HG02938 (cell line): ENCODE results near the gene CDK5RAP1.
"Not testable (repeated sequence)": the region's sequence is repeated elsewhere in the genome, so short reads cannot be mapped to it uniquely, and the experiment has no call there.

Experiments
- ATAC-seq: cut with Tn5 transposase; IDR thresholded peaks from one replicate; pipeline ENCODE4 v1.9.1; 2021; ENCODE audit warnings: mild to moderate bottlenecking, moderate library complexity; ENCODE audit not compliant: unreplicated experiment

Gene CDK5RAP1

GRCh38 chr20:33401184-33401920 lies at the start of gene CDK5RAP1:
TSS of gene CDK5RAP1 (minus strand) at chr20:33401519. CDS start at chr20:33397064, 4,455 bp downstream.
- ATAC-seq = peak; percentile 66

- no peak for ATAC-seq
Observed at GRCh38 chr20:33450867-33451266, 49.5 kb upstream of the CDK5RAP1 start.

GRCh38 chr20:33445881-33446625 lies 44.7 kb upstream of the CDK5RAP1 start:
- no peak for ATAC-seq

- no peak for ATAC-seq
Observed at GRCh38 chr20:33444797-33445560, 43.7 kb upstream of the CDK5RAP1 start.

GRCh38 chr20:33443512-33444239 lies 42.4 kb upstream of the CDK5RAP1 start, which contains the start of gene SNTA1:
TSS of gene SNTA1 (minus strand) at chr20:33443763. CDS start at chr20:33443620, 143 bp downstream.
- peak; percentile 66 for ATAC-seq

GRCh38 chr20:33443006-33443511 lies 41.7 kb upstream of the CDK5RAP1 start:
- no peak for ATAC-seq

GRCh38 chr20:33442136-33443005 lies 41.1 kb upstream of the CDK5RAP1 start:
- no peak for ATAC-seq

GRCh38 chr20:33441142-33441955 lies 40.0 kb upstream of the CDK5RAP1 start:
- ATAC-seq = no peak

GRCh38 chr20:33440562-33440961 lies 39.2 kb upstream of the CDK5RAP1 start:
- ATAC-seq = not testable (repeated sequence)

- no peak for ATAC-seq
Observed at GRCh38 chr20:33438481-33438880, 37.2 kb upstream of the CDK5RAP1 start.

- no peak for ATAC-seq
Observed at GRCh38 chr20:33437141-33437911, 36.0 kb upstream of the CDK5RAP1 start.

- no peak for ATAC-seq
Observed at GRCh38 chr20:33434434-33434833, 33.1 kb upstream of the CDK5RAP1 start.

- ATAC-seq = no peak
Observed at GRCh38 chr20:33433465-33434234, 32.3 kb upstream of the CDK5RAP1 start.

- no peak for ATAC-seq
Observed at GRCh38 chr20:33431797-33432381, 30.6 kb upstream of the CDK5RAP1 start.

GRCh38 chr20:33423875-33424274 lies 22.6 kb upstream of the CDK5RAP1 start:
- not testable (repeated sequence) for ATAC-seq

- no peak for ATAC-seq
Observed at GRCh38 chr20:33423141-33423834, 22.0 kb upstream of the CDK5RAP1 start.
